Measurements from ENCODE around the gene QPCTL. TPM values are rescaled to one million over a fixed set of nuclear protein-coding genes. Genes with fewer than 3 reads are reported as not detected.

QPCTL gene
- total RNA-seq, 1 donor, result 8.0 TPM

DNA sequence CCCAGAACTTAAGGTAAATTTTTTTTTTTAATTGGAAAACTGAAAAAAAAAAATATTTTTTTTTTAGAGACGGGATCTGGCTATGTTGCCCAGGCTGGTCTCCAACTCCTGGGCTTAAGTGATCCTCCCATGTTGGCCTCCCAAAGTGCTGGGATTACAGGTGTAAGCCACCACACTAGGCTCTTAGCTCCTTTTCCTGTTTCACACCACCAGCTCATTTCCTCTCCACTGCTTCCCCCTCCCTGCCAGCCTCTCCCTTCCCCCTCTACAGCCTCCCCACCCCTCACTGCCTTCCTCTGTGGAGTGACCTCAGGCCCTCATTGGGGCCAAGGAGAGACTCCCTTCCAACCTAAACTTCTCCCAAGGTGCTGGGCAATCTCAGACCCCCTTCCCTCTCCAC, 28.7 kb upstream of the QPCTL start:
- no peak overlapping the region for H3K4me3 ChIP-seq (ENCODE audit: low read depth, low read length)
- DNase-seq (ENCODE audit: low read depth), result no peak
- no peak for TF ChIP-seq CTCF (IDR thresholded peaks at IDR 0.05; ENCODE audit: insufficient read depth, low read length)

DNA sequence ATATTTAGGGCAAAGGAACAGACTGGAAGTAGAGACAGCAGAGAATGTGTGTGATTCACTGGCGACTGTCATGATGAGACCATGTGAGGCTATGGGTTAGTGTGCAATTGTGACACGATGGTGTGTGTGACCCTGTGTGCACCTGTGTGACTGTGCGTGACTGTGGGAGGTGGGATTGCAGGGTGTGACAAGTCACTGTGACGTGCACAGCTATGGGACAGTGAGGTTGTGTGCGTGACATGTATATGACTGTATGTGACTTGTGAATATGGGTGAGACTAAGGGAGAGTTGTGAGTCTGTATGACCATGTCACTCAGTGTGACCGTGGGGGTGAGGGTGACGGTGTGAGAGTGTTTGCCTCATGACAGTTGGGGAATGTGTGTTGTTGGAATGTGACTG, 27.9 kb upstream of the QPCTL start:
- H3K4me3 ChIP-seq (ENCODE audit: low read depth, low read length), result no peak overlapping the region
- DNase-seq (ENCODE audit: low read depth), result no peak
- TF ChIP-seq CTCF (IDR thresholded peaks at IDR 0.05; ENCODE audit: insufficient read depth, low read length), result no peak

- DNase-seq (ENCODE audit: low read depth), result no peak
- peak within 1 kb of the TSS; percentile 44 for H3K4me3 ChIP-seq (ENCODE audit: low read depth, low read length)
- no peak for TF ChIP-seq CTCF (IDR thresholded peaks at IDR 0.05; ENCODE audit: insufficient read depth, low read length)
Measured at GRCh38 chr19:45667620-45668341, 24.7 kb upstream of the QPCTL start, which contains the start of gene GIPR. Gene GIPR, plus strand, starts transcription at chr19:45668221. Its CDS starts 1,300 bp downstream, at chr19:45669521.

GRCh38 chr19:45668342-45668871, 24.1 kb upstream of the QPCTL start:
- H3K4me3 ChIP-seq (ENCODE audit: low read depth, low read length), result peak overlapping the region; percentile 43
- DNase-seq (ENCODE audit: low read depth), result no peak
- no peak for TF ChIP-seq CTCF (IDR thresholded peaks at IDR 0.05; ENCODE audit: insufficient read depth, low read length)

DNA sequence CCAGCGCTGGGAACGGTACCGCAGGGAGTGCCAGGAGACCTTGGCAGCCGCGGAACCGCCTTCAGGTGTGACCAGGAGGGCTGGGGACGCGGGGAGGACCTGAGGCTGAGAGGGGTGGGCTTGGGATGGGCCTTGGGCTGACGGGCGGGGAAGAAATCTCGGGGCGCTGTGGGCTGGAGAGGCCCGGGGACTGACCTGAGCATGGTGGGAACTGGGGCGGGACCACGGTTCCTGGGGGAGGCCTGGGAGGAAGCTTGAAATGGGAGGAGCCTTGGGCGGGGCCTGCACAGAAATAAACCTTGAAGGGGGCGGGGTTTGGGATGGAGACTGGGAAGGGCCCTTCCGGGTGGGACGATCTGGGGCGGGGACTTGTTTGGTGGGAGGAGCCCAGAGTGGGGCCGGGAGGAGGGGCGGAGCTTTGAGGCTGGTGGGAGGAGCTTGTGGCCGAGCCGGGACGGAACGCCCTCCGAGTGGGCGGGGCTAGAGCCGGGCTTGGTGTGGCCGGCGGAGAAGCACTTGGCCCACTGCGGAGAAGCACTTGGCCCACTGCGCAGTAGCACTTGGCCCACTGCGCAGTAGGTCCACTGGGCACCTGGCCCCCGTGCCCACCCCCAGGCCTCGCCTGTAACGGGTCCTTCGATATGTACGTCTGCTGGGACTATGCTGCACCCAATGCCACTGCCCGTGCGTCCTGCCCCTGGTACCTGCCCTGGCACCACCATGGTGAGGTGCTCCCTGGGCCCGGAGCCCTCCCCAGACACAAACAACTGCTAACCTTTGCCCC, 21.6 kb upstream of the QPCTL start:
- DNase-seq (ENCODE audit: low read depth), result peak; percentile 53
- TF ChIP-seq CTCF (IDR thresholded peaks at IDR 0.05; ENCODE audit: insufficient read depth, low read length), result no peak
- H3K4me3 ChIP-seq (ENCODE audit: low read depth, low read length), result no peak overlapping the region

GRCh38 chr19:45674946-45675345, 17.5 kb upstream of the QPCTL start:
- no peak for TF ChIP-seq CTCF (IDR thresholded peaks at IDR 0.05; ENCODE audit: insufficient read depth, low read length)
- H3K4me3 ChIP-seq (ENCODE audit: low read depth, low read length), result no peak overlapping the region
- no peak for DNase-seq (ENCODE audit: low read depth)
